ENCODE results near the gene CFTR. TPM values are rescaled to one million over a fixed set of nuclear protein-coding genes. Genes with fewer than 3 reads are reported as not detected.
A peak's percentile ranks its signal among the peaks of the same experiment; 100 is the strongest.

The CFTR gene
- total RNA-seq, 1 experiment from 2014 or later: not detected

DNA sequence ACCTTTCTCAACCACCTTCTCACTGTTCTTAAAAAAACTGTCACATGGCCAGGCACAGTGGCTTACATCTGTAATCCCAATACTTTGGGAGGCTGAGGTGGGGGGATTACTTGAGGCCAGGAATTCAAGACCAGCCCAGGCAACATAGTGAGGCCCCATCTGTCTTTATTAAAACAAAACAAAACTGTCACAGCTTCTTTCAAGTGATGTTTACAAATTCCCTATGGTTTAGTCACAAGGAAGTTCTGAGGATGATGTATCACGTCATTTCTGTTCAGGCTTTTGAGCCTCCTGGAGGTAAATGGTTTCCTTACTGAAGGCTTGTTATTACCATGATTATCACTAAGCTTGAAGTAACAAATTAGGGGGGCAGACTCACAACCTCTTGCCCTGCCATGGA, 186.2 kb downstream of the CFTR start:
- Histone ChIP-seq H3K27me3 (ENCODE audit: insufficient read depth, low read depth) (no peaks in the 10 kb centered on the region), H3K27ac (no peak overlapping the region), H2AFZ (no peak overlapping the region), H3F3A (ENCODE audit: insufficient read depth, low read depth) (no peaks in the 10 kb centered on the region), H3K79me2 (ENCODE audit: low read depth) (no peaks in the 10 kb centered on the region), H4K20me1 (ENCODE audit: insufficient read depth) (no peaks in the 10 kb centered on the region), H3K4me1 (replicated peaks; ENCODE audit: insufficient read depth) (peaks cover 8% of the 10 kb centered on the region), H3K36me3 (ENCODE audit: low read depth) (no peaks in the 10 kb centered on the region), H3K4me3 (no peak overlapping the region), H3K9me3 (ENCODE audit: insufficient read depth, low read depth) (no peaks in the 10 kb centered on the region), H3K9me2 (ENCODE audit: insufficient read depth) (no peaks in the 10 kb centered on the region), H3K4me2 (no peak overlapping the region)
- POLR2A ChIA-PET (ENCODE audit: unreplicated experiment): interaction anchor here (0.7 kb wide), 2 partner anchors 16 to 191 kb away, joined by 5 read pairs; no protein-coding TSS in a partner anchor
- DNase-seq: peak; percentile 26 to 64
- no TSS peak for BruUV-seq (replicated peaks)
- intact Hi-C loops (cut with micrococcal nuclease; ENCODE audit: unreplicated experiment): loop anchor here (2.0 kb wide), 1 partner anchor 83 kb away; no protein-coding TSS in a partner anchor
- no peak for TF ChIP-seq EZH2 (IDR thresholded peaks at IDR 0.05; ENCODE audit: low read depth)
- TF ChIP-seq, protein P1, sequence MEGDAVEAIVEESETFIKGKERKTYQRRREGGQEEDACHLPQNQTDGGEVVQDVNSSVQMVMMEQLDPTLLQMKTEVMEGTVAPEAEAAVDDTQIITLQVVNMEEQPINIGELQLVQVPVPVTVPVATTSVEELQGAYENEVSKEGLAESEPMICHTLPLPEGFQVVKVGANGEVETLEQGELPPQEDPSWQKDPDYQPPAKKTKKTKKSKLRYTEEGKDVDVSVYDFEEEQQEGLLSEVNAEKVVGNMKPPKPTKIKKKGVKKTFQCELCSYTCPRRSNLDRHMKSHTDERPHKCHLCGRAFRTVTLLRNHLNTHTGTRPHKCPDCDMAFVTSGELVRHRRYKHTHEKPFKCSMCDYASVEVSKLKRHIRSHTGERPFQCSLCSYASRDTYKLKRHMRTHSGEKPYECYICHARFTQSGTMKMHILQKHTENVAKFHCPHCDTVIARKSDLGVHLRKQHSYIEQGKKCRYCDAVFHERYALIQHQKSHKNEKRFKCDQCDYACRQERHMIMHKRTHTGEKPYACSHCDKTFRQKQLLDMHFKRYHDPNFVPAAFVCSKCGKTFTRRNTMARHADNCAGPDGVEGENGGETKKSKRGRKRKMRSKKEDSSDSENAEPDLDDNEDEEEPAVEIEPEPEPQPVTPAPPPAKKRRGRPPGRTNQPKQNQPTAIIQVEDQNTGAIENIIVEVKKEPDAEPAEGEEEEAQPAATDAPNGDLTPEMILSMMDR (conservative IDR thresholded peaks at IDR 0.05): no peak
- CTCF ChIA-PET: no interaction called here

DNA sequence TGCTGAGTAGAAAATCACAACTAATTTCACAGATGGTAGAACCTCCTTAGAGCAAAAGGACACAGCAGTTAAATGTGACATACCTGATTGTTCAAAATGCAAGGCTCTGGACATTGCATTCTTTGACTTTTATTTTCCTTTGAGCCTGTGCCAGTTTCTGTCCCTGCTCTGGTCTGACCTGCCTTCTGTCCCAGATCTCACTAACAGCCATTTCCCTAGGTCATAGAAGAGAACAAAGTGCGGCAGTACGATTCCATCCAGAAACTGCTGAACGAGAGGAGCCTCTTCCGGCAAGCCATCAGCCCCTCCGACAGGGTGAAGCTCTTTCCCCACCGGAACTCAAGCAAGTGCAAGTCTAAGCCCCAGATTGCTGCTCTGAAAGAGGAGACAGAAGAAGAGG, 186.9 kb downstream of the CFTR start:
- no peaks in the 10 kb centered on the region for H3K27me3 ChIP-seq (ENCODE audit: insufficient read depth, low read depth)
- no peaks in the 10 kb centered on the region for H3K9me2 ChIP-seq (ENCODE audit: insufficient read depth)
- H3K79me2 ChIP-seq (ENCODE audit: low read depth): no peaks in the 10 kb centered on the region
- no peaks in the 10 kb centered on the region for H3K36me3 ChIP-seq (ENCODE audit: low read depth)
- TF ChIP-seq, protein P1 (conservative IDR thresholded peaks at IDR 0.05): no peak
- TF ChIP-seq EZH2 (IDR thresholded peaks at IDR 0.05; ENCODE audit: low read depth): no peak
- CTCF ChIA-PET: no interaction called here
- POLR2A ChIA-PET (ENCODE audit: unreplicated experiment): interaction anchor here (0.7 kb wide), 1 partner anchor 191 kb away, joined by 5 read pairs; no protein-coding TSS in a partner anchor
- H3K27ac ChIP-seq: no peak overlapping the region
- no peaks in the 10 kb centered on the region for H3F3A ChIP-seq (ENCODE audit: insufficient read depth, low read depth)
- intact Hi-C loops (cut with micrococcal nuclease; ENCODE audit: unreplicated experiment): loop anchor here (2.0 kb wide), 1 partner anchor 84 kb away; no protein-coding TSS in a partner anchor
- H2AFZ ChIP-seq: no peak overlapping the region
- no peaks in the 10 kb centered on the region for H4K20me1 ChIP-seq (ENCODE audit: insufficient read depth)
- no peaks in the 10 kb centered on the region for H3K9me3 ChIP-seq (ENCODE audit: insufficient read depth, low read depth)
- no peak overlapping the region for H3K4me2 ChIP-seq
- no peak overlapping the region for H3K4me3 ChIP-seq
- DNase-seq: no peak
- peaks cover 8% of the 10 kb centered on the region for H3K4me1 ChIP-seq (replicated peaks; ENCODE audit: insufficient read depth)
- BruUV-seq (replicated peaks): TSS peak; percentile 54

DNA sequence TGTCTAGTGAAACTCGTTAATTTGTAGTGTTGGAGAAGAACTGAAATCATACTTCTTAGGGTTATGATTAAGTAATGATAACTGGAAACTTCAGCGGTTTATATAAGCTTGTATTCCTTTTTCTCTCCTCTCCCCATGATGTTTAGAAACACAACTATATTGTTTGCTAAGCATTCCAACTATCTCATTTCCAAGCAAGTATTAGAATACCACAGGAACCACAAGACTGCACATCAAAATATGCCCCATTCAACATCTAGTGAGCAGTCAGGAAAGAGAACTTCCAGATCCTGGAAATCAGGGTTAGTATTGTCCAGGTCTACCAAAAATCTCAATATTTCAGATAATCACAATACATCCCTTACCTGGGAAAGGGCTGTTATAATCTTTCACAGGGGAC, 187.6 kb downstream of the CFTR start:
- no peak for DNase-seq
- intact Hi-C loops (cut with micrococcal nuclease; ENCODE audit: unreplicated experiment): loop anchor here (2.0 kb wide), 1 partner anchor 85 kb away; no protein-coding TSS in a partner anchor
- H3K4me3 ChIP-seq: no peak overlapping the region
- H2AFZ ChIP-seq: no peak overlapping the region
- ChIA-PET CTCF (no interaction called here), POLR2A (ENCODE audit: unreplicated experiment) (no interaction called here)
- TF ChIP-seq EZH2 (IDR thresholded peaks at IDR 0.05; ENCODE audit: low read depth): no peak
- TF ChIP-seq, protein P1 (conservative IDR thresholded peaks at IDR 0.05): no peak
- H3F3A ChIP-seq (ENCODE audit: insufficient read depth, low read depth): no peaks in the 10 kb centered on the region
- H3K36me3 ChIP-seq (ENCODE audit: low read depth): no peaks in the 10 kb centered on the region
- H4K20me1 ChIP-seq (ENCODE audit: insufficient read depth): no peaks in the 10 kb centered on the region
- H3K9me3 ChIP-seq (ENCODE audit: insufficient read depth, low read depth): no peaks in the 10 kb centered on the region
- no peaks in the 10 kb centered on the region for H3K79me2 ChIP-seq (ENCODE audit: low read depth)
- H3K4me2 ChIP-seq: no peak overlapping the region
- H3K4me1 ChIP-seq (replicated peaks; ENCODE audit: insufficient read depth): peaks cover 8% of the 10 kb centered on the region
- H3K27ac ChIP-seq: no peak overlapping the region
- H3K9me2 ChIP-seq (ENCODE audit: insufficient read depth): no peaks in the 10 kb centered on the region
- no peaks in the 10 kb centered on the region for H3K27me3 ChIP-seq (ENCODE audit: insufficient read depth, low read depth)
- no TSS peak for BruUV-seq (replicated peaks)

Measured in PC-9 (cell line).